Stimulated activated naive CD8-positive, alpha-beta T cell treated with anti-CD3 and anti-CD28 coated beads, Interleukin-15, amount 100 ng/mL, for 72 hours (primary cell): ENCODE data around the gene CNIH1.
"Not testable (repeated sequence)": the region's sequence is repeated elsewhere in the genome, so short reads cannot be mapped to it uniquely, and the experiment has no call there.

Source experiments
- ATAC-seq: fragments of 150-1000 bp; cut with Tn5 transposase; 2 replicates; pipeline ENCODE4 v1.10.0; 2021; ENCODE audit warnings: mild to moderate bottlenecking, moderate library complexity
- DNase-seq, 2 donors: peaks; one replicate each; pipeline ENCODE4 v3.0.0; 2021 to 2022
- H3K27ac Mint-ChIP-seq, 2 donors: one replicate each; pipeline ENCODE4 v1.8.0; 2022; ENCODE audit warnings: mild to moderate bottlenecking in 2 of 2, mixed read lengths in 2 of 2, moderate library complexity in 2 of 2
- H3K27me3 Mint-ChIP-seq: one replicate; pipeline ENCODE4 v1.8.0; 2022; ENCODE audit warnings: mixed read lengths
- H3K4me1 Mint-ChIP-seq: one replicate; pipeline ENCODE4 v1.8.0; 2022; ENCODE audit warnings: mild to moderate bottlenecking, mixed read lengths
- H3K4me3 Mint-ChIP-seq, 2 donors: one replicate each; pipeline ENCODE4 v1.8.0; 2022; ENCODE audit warnings: mild to moderate bottlenecking in 2 of 2, mixed read lengths in 2 of 2, moderate library complexity in 1 of 2
- H3K9me3 Mint-ChIP-seq, 2 donors: one replicate each; pipeline ENCODE4 v1.8.0; 2022; ENCODE audit warnings: mixed read lengths in 2 of 2

The CNIH1 gene

DNA sequence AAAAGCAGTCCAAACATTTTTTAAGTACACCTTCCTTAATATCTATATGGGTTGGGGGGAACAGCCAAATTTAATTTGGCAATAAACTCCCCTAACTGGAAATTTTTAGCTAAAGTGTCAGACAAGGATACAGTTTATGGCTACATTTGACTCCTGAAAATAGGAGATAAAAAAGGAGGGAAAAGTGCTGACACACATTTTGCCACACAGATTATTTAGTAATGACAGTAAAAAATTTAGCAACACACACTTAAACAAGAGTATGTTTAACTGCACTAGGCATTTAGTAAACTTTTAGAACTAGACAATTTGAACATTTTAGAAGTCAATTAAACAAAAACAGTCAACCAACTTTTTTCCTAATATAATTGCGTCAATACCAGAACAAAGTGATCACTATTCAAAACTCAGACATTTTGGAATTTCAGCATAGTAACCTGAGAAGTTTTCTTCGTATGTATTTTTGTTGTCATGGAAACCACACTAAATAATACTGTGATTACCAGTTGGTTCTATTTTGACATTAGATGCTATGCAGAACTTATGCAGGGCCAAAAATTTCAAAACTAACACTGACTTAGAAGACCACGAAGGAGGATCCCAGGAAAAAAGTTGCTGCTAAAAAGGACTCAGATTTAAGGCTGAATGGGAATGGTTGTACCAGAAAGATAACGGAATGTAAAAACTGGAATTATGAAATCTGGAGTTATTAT is 34.2 kb upstream of the CNIH1 start:
- Mint-ChIP-seq H3K4me1 (peaks cover 5% of the 10 kb centered on the region), H3K27ac (no peak overlapping the region), H3K4me3 (no peak overlapping the region), H3K27me3 (no peaks in the 10 kb centered on the region), H3K9me3 (no peaks in the 10 kb centered on the region)
- ATAC-seq = no peak
- no peak for DNase-seq

DNA sequence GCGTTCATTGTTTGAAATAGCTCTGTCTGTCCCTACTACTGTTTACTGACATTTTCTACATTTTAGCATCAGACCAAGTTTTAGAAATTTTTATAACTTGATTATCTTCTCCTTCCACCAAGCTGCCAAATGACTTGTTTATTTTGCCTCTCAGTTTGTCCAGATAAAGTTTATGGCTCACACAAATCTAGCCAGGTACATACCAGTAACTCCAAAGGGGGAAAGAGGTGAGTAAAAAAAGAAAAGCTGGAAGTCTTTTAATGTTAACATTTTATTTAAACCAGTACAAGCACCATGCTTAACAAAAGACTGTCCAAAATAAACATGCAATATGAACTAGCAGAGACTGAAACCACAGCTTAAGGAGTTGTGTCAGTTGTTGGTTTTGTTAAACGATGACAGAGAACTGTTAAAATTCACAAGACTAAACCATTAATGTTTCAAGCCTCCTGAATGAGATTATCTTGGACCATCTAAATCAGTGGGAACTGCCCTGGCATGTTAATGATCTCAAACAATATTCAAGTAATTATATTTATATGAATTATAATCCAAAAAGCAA is 33.1 kb upstream of the CNIH1 start:
- no peak overlapping the region for H3K4me3 Mint-ChIP-seq
- DNase-seq (no peak), ATAC-seq (no peak)
- no peak overlapping the region for H3K27ac Mint-ChIP-seq
- H3K9me3 Mint-ChIP-seq = no peaks in the 10 kb centered on the region
- H3K4me1 Mint-ChIP-seq = peaks cover 5% of the 10 kb centered on the region
- H3K27me3 Mint-ChIP-seq = no peaks in the 10 kb centered on the region

DNA sequence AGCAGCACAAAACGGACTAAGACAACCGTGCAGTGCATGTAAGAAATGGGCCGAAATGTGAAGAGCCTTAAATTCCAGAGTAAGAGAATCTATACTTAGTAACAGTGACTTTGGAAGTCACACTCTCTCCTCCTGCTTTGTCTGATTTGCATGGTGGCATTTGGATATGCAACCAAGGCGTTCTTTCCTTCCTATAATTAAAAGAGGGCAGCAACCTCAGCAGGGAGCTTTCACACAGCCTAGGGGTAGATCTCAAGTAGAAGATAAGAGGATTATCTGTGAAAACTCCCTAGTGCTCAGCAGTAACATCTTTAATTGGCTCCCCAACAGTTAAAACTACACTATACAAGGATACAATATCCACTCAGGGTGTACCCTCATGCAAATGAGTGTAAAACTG is 31.1 kb upstream of the CNIH1 start:
- no peaks in the 10 kb centered on the region for H3K27me3 Mint-ChIP-seq
- H3K4me3 Mint-ChIP-seq = no peak overlapping the region
- peaks cover 5% of the 10 kb centered on the region for H3K4me1 Mint-ChIP-seq
- peaks cover 7 to 8% of the 10 kb centered on the region in 2 donors for H3K9me3 Mint-ChIP-seq
- ATAC-seq (no peak), DNase-seq (no peak)
- H3K27ac Mint-ChIP-seq = peak overlapping the region in 1 of 2 donors; percentile 15

DNA sequence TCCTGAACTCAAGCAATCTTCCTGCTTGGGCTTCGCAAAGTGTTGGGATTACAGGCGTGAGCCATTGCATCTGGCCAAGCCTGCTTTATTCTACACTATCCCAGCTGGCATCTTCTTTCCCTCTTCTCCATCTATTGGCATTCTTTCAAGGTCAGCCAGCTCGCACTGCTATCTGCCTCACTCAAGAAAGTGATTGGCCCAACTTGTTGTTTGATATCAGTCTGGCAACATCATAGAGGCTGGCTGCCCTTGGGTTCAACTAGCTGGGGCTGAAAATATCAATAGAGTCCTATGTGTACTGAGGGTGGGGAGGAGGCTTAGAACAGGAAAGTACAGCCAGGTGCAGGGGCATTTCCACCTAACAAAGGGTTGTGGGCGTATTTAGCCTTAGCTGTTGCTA is 30.5 kb upstream of the CNIH1 start:
- Mint-ChIP-seq H3K4me1 (peaks cover 5% of the 10 kb centered on the region), H3K27me3 (no peaks in the 10 kb centered on the region), H3K4me3 (no peak overlapping the region), H3K27ac (no peak overlapping the region), H3K9me3 (peaks cover 11 to 13% of the 10 kb centered on the region in 2 donors)
- no peak for ATAC-seq
- DNase-seq = no peak

DNA sequence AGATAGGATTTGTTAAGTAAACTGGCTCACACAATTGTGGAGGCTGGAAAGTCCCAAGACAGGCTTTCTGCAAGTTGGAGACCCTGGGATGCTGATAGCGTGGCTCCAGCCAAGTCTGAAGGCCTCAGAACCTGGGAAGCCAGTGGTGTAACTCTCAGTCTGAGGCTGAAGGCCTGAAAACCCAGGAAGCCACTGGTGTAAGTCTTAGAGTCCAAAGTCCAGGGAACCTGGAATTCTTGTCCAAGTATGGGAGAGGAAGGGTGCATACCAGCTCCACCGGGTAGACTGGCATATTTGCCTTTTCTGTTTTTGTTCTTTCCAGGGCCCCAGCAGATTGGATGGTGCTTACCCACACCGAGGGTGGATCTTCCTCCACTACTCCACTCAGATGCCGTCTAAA is 29.5 kb upstream of the CNIH1 start:
- H3K27ac Mint-ChIP-seq = no peak overlapping the region
- peaks cover 11 to 13% of the 10 kb centered on the region in 2 donors for H3K9me3 Mint-ChIP-seq
- DNase-seq = no peak
- no peaks in the 10 kb centered on the region for H3K4me1 Mint-ChIP-seq
- no peak for ATAC-seq
- no peak overlapping the region for H3K4me3 Mint-ChIP-seq
- no peaks in the 10 kb centered on the region for H3K27me3 Mint-ChIP-seq

DNA sequence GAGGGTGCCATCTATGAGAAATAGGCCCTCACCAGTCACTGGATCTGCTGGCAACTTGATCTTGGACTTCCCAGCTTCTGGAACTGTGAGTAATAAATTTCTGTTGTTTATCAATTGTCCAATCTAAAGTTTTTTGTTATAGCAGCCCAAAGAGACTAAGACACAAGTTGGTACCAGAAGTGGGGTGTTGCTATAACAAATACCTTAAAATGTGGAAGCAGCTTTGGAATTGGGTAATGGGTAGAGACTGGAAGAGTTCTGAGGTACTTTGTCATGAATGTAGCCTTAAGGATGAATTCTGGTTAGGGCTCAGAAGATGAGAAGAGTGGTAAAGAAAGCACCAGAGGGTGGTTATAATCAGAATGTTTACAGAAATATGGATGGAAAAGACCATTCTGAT is 26.1 kb upstream of the CNIH1 start:
- H3K27me3 Mint-ChIP-seq = no peaks in the 10 kb centered on the region
- no peak overlapping the region for H3K27ac Mint-ChIP-seq
- H3K4me3 Mint-ChIP-seq = no peak overlapping the region
- H3K9me3 Mint-ChIP-seq = peaks cover 11 to 13% of the 10 kb centered on the region in 2 donors
- no peaks in the 10 kb centered on the region for H3K4me1 Mint-ChIP-seq
- DNase-seq (no peak), ATAC-seq (no peak)

DNA sequence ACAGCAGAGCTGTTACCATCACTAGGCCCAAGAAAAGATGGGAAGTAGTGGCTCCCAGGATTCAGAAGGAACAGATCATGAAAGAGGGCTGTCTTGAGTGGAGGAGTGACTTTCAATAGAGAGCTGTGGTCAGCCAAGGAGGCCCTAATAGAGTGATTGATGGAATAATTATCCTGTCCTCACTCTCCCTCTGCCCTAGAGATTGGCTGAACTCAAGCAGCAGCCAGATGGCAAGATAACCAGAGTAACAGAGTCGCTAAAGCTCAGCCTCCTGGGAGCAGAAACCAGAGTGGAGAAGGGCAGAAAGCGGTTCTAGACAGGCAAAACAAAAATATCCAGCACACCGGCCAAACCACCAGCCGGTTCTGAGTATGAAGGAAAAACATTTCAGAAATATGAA is 24.5 kb upstream of the CNIH1 start:
- Mint-ChIP-seq H3K4me1 (no peaks in the 10 kb centered on the region), H3K9me3 (peaks cover 11 to 13% of the 10 kb centered on the region in 2 donors), H3K27ac (no peak overlapping the region), H3K27me3 (no peaks in the 10 kb centered on the region), H3K4me3 (no peak overlapping the region)
- ATAC-seq (no peak), DNase-seq (no peak)

DNA sequence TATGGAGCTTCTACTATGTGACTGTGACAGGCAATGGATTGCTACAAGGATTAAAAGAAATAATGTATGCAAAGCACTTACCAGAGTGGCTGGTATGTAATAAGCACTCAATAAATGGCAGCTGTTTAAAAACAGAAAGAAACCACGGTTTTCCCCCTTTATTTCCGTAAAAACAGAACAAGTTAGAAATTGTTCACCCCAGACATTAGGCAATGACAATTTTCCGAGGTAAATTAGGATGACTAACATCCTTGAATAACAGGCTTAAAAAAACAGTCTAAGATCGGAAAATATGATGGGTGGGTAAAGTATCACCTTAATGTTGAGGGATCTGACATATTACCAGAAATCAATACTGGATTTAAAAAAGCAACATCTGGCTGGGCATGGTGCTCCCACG is 20.9 kb upstream of the CNIH1 start:
- DNase-seq (no peak), ATAC-seq (no peak)
- Mint-ChIP-seq H3K27ac (no peak overlapping the region), H3K27me3 (no peaks in the 10 kb centered on the region), H3K4me1 (no peaks in the 10 kb centered on the region), H3K4me3 (no peak overlapping the region), H3K9me3 (peaks cover 19 to 20% of the 10 kb centered on the region in 2 donors)

DNA sequence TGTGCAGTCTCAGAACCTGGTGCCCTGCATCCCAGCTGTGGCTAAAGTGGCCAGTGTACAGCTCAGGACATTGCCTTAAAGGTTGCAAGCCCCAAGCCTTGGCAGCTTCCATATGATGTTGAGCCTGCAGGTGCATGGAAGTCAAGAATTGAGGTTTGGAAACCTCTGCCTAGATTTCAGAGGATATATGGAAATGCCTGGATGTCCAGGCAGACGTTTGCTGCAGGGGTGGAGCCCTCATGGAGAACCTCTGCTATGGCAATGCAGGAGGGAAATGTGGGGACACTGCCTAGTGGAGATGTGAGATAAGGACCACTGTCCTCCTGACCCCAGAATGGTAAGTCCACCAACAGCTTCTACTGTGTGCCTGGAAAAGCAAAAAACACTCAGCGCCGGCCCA is 17.9 kb upstream of the CNIH1 start:
- DNase-seq (no peak), ATAC-seq (no peak)
- Mint-ChIP-seq H3K4me1 (no peaks in the 10 kb centered on the region), H3K9me3 (peaks cover 15 to 20% of the 10 kb centered on the region in 2 donors), H3K27me3 (no peaks in the 10 kb centered on the region), H3K4me3 (no peak overlapping the region), H3K27ac (no peak overlapping the region)

DNA sequence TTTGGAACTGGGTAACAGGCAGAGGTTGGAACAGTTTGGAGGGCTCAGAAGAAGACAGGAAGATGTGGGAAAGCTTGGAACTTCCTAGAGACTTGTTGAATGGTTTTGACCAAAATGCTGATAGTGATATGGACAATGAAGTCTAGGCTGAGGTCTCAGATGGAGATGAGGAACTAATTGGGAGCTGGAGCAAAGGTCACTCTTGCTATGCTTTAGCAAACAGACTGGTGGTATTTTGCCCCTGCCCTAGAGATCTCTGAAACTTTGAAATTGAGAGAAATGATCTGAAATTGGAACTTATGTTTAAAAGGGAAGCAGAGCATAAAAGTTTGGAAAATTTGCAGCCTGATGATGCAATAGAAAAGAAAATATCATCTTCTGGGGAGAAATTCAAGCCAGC is 17.4 kb upstream of the CNIH1 start:
- not testable (repeated sequence) for H3K4me3 Mint-ChIP-seq, DNase-seq, H3K27me3 Mint-ChIP-seq, ATAC-seq, H3K4me1 Mint-ChIP-seq
- peaks cover 15 to 20% of the 10 kb centered on the region in 2 donors for H3K9me3 Mint-ChIP-seq
- H3K27ac Mint-ChIP-seq = peak overlapping the region in 1 of 2 donors; percentile 56

DNA sequence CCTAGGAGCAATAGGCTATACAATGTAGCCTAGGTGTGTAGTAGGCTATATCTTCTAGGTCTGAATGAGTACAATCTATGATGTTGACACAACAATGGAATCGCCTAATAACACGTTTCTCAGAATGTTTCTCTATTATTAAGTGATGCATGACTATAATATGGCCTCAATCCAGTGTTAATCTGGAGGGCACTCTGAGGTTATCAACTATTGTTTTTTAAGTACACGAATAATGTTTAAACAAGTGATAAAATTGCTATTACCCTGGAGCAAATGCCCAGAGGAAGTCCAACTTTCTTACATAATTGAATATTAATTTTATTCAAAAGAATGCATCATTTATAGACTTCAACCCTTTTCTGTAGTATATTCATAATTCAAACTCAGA is 16.4 kb upstream of the CNIH1 start:
- ATAC-seq (no peak), DNase-seq (no peak)
- Mint-ChIP-seq H3K27ac (no peak overlapping the region), H3K4me3 (no peak overlapping the region), H3K4me1 (no peaks in the 10 kb centered on the region), H3K9me3 (peaks cover 15 to 20% of the 10 kb centered on the region in 2 donors), H3K27me3 (no peaks in the 10 kb centered on the region)

DNA sequence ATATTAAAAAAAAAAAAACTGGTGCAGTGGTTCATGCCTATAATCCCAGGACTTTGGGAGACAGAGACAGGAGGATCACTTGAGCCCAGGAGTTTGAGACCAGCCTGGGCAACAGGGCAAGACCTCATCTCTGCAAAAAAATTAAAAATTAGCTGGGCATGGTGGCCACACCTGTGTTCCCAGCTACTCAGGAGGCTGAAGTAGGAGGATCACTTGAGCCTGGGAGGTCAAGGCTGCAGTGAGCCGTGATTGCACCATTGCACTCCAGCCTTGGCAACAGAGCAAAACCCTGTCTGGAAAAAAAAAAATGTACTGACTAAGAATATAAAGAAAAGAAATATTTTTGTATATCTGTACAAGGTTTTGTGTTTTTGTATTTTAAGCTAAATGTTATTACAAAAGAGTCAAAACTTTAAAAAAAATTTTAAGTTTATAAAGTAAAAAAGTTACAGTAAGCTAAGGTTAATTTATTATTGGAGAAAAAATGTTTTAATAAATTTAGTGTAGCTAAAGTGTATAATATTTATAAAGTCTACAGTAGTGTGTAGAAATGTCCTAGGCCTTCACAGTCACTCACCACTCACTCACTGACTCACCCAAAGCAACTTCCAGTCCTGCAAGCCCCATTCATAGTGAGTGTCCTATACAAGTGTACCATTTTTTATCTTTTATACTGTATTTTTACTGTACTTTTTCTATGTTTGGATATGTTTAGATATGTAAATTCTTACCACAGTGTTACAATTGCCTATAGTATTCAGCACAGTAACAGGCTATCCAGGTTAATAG is 15.8 kb upstream of the CNIH1 start:
- not testable (repeated sequence) for H3K4me1 Mint-ChIP-seq, H3K27ac Mint-ChIP-seq, ATAC-seq, H3K4me3 Mint-ChIP-seq, H3K27me3 Mint-ChIP-seq, DNase-seq
- H3K9me3 Mint-ChIP-seq = peaks cover 15 to 20% of the 10 kb centered on the region in 2 donors

DNA sequence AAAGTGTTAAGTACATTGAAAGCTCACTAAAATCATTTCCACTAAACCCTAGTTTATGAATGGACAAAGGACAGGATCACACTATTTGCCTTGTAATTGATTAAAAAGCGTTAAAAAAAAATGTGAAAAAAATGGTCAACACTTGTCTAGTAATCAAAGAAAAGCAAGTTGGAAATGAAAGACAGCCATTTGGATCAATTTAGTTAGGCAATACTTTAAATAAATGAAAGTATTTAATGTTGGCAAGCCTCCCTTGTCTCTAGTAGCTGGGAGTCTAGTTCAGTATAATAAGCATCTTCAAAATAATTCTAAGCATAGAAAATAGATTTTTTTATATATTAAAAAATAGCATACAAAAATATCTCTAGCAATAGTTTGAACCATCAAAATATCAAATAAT is 14.2 kb upstream of the CNIH1 start:
- DNase-seq (no peak), ATAC-seq (no peak)
- H3K9me3 Mint-ChIP-seq = peaks cover 15 to 20% of the 10 kb centered on the region in 2 donors
- H3K4me3 Mint-ChIP-seq = no peak overlapping the region
- H3K27me3 Mint-ChIP-seq = no peaks in the 10 kb centered on the region
- no peak overlapping the region for H3K27ac Mint-ChIP-seq
- peaks cover 9% of the 10 kb centered on the region for H3K4me1 Mint-ChIP-seq

DNA sequence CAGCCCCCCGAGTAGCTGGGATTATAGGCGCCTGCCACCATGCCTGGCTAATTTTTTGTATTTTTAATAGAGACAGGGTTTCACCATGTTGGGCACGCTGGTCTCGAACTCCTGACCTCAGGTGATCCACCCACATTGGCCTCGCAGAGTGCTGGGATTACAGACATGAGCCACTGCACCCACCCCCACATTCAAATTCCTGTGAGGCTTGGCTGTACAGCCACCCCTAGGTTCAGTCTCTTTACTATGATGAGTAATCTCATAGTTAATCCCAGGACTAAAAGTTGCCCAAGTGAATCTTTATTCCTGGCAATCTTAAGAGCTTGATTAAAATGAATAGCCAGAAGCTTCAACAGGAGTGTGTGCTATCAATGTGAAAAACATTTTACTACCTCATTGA is 12.8 kb upstream of the CNIH1 start:
- not testable (repeated sequence) for ATAC-seq, H3K27me3 Mint-ChIP-seq, H3K27ac Mint-ChIP-seq, DNase-seq, H3K4me3 Mint-ChIP-seq
- peaks cover 8 to 10% of the 10 kb centered on the region in 2 donors for H3K9me3 Mint-ChIP-seq
- peaks cover 13% of the 10 kb centered on the region for H3K4me1 Mint-ChIP-seq

DNA sequence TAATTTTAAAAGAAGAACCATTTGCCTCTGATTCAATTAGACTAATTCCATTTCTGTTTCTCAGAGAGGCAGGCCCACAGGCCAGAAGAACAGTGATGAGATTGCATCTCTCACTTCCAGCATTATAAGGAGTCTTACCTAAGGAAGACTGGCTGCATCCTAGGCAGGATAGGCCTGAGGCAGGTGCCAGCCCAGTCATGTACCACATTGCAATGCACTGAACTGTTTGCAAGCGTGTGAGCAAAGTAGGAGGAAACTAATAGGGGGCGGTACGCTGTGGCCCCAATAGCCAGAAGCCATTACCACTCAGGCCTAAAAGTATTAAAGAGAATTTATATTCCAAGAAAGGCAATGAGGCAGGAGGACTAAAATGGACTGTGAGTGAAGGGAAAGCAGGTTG is 12.1 kb upstream of the CNIH1 start:
- ATAC-seq (no peak), DNase-seq (no peak)
- Mint-ChIP-seq H3K4me3 (no peak overlapping the region), H3K9me3 (peaks cover 1 to 3% of the 10 kb centered on the region in 2 donors), H3K27me3 (peaks cover 8% of the 10 kb centered on the region), H3K27ac (no peak overlapping the region), H3K4me1 (peaks cover 13% of the 10 kb centered on the region)

DNA sequence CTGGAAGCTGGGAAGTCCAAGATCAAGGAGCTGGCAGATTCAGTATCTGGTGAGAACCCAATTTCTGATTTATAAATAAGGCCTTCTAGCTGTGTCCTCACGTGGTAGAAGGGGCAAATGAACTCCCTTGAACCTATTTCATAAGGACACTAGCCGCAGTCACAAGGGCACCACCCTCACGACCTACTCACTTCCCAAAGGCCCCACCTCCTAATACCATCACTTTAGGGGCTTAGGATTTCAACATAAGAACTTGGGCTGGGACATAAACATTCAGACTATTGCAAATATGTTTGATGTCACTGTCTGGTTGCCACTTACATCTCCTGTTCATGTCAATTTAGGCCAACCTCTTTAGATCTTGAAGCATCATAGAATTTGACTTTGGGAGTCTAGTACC is 10.8 kb upstream of the CNIH1 start:
- H3K27me3 Mint-ChIP-seq = peaks cover 8% of the 10 kb centered on the region
- H3K27ac Mint-ChIP-seq = no peak overlapping the region
- H3K4me3 Mint-ChIP-seq = no peak overlapping the region

More for the DNA sequence above, 10.8 kb upstream of the CNIH1 start:
- ATAC-seq (no peak), DNase-seq (no peak)
- H3K4me1 Mint-ChIP-seq = peaks cover 13% of the 10 kb centered on the region
- H3K9me3 Mint-ChIP-seq = no peaks in the 10 kb centered on the region
